NCI-H2107 (cell line): ENCODE measurements around the gene DGKI.

Experiments
- DNase-seq: peaks from one replicate; lab custom pipeline; 2025; lab: John Stamatoyannopoulos, UW

DGKI gene

DNA sequence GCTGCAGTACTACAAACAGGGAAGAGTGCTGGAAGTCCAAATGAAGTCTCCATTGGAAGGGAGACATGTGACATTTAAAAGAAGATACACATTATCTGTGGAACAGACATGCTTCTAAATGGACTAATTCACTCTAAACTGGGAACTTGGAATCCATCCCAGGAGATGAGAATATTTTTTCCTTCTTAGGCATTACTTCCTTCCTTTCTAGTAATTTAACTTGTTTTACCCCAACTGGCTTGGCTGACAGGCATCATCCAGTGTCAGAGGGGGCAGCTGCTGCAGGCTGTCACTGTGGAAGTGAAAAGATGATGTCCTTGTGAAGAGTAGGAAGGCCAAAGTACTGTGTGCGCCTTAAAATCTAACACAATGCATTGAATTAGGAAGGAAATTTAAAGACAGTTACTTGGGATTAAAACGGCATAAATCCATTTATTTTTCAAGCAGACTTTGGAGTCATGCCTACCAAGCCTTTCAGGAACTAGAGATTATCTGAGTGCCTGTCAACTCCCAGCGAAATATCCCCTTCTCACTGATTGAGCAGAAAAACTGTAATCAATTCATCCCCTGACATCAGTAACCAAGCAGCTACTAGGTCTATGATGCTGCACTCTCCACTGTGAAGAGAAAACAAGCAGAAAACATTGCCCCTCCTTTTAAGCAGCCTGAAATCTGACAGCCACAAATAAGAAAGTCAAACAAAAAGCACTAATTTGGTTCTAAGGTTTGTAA, 161.2 kb downstream of the DGKI start:
- no peak for DNase-seq

GRCh38 chr7:137684776-137685175, 162.0 kb downstream of the DGKI start:
- DNase-seq: no peak

- no peak for DNase-seq
Observed at GRCh38 chr7:137684316-137684715, 162.5 kb downstream of the DGKI start.

DNA sequence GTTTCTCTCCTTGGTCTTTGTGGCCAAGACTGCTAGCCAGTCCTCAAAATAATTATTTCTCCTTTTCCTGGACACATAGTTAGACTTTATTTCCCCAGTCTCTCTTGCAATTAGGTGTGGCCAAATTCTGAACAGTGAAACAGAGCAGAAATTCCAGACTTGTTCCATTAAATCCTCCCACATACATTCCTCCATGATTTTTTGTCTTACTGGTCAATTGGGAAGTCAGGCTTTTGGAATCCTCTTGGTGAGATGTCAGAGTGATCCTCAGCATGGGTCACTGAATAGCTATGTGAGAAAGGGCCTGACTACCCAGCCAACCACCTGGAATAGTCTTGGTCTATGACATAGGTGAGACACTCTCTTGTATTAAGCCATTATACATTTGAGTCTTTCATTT, 164.2 kb downstream of the DGKI start:
- DNase-seq: no peak

- DNase-seq: no peak
Observed at GRCh38 chr7:137681657-137682562, 164.9 kb downstream of the DGKI start.

GRCh38 chr7:137674551-137675409, 172.0 kb downstream of the DGKI start:
- DNase-seq: no peak

GRCh38 chr7:137674048-137674447, 172.7 kb downstream of the DGKI start:
- DNase-seq: no peak

DNA sequence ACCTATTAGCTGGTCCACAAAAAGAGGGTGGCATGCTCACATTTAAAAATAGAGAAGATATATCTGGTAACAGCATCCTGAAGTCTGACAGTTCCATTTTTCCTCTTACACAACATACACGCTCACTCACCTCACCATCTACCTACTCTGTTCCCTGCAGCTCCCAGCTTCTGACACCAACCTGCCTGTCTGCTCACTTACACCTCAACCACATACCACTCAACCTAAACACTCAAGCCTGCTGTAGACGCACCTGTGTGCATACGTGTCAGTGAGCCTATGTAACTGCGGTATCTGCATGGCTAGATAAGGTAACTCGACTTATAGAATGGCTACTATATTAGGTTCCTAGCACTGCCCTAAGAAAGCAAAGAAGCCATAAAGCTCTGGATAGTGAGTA, 174.9 kb downstream of the DGKI start:
- no peak for DNase-seq

DNA sequence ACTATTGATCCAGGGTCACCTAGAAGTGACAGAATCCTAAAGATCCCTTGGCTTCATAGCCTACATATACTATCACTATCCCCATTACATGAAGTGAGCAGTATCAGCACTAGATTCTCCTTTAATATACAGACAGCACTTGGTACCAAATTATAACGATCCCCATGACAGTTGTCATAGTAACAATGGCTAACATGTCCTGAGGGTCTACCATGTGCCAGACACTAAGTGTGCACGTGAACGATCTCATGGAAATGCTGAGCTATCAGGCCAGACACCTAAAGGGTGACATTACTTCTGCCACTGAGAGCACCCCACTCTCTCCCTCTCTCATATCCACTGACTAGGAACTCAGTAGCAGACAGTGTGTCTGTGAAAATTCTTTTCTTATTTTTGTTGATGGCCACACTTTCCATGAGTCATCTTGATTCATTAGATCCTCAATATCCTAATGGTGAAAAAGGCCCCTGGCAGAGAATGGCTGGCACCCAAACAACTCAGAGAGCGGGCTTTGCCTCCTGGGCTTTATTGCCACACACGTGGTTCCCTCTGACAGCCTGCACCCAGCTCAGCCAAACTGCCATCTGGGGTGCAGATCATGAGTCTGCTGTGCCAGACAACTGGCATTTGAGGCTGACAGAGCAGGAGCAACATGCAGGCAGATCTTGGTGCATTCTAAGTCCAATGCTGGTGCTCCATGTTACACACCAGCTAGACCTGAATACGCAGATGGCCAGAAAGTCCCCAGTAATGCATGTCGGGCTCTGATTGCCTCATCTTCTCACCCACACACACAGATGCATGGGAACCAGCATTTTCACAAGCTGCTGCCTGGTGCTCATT, 176.3 kb downstream of the DGKI start:
- no peak for DNase-seq

GRCh38 chr7:137669706-137670105, 177.1 kb downstream of the DGKI start:
- no peak for DNase-seq

DNA sequence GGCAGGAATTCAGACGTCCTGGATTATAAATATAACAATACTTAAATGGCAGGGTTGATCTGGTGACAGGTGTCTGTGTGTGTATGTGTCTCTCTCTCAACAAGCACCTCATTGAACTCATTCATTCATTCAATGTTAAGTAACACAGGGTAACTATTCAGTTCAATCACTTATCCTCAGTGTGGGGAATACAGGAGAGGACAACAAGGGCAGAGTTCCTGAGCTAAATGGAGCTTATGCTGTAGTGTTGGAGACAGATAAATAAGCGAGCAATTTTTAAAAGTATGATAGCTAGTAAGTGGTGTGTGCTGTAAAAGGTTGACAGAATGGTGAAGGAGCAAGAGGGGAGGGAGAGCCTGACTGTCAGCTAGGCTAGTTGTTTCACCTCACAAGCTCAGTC, 178.4 kb downstream of the DGKI start:
- no peak for DNase-seq

GRCh38 chr7:137667633-137668387, 179.0 kb downstream of the DGKI start:
- DNase-seq: no peak

- no peak for DNase-seq
Observed at GRCh38 chr7:137664846-137665245, 181.9 kb downstream of the DGKI start.

DNA sequence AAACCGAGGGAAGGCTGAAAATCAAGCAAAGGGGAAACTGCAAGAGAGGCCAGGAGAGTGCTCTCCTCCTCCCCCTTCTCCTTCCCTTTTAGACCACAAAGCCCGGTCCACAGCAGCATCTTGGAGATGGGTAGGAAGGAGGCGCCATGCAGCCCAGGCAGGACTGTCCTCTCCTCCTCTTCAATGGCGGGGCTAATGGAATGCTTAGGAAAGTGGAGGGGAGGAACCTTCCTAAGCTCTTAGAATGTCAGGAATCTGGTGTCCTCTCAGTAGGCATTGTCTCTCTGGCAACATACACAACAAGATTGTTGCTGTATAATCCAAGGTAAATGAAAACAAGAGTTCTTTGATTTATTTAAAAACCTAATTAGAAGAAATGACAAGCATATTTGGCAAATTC, 185.1 kb downstream of the DGKI start:
- no peak for DNase-seq

DNA sequence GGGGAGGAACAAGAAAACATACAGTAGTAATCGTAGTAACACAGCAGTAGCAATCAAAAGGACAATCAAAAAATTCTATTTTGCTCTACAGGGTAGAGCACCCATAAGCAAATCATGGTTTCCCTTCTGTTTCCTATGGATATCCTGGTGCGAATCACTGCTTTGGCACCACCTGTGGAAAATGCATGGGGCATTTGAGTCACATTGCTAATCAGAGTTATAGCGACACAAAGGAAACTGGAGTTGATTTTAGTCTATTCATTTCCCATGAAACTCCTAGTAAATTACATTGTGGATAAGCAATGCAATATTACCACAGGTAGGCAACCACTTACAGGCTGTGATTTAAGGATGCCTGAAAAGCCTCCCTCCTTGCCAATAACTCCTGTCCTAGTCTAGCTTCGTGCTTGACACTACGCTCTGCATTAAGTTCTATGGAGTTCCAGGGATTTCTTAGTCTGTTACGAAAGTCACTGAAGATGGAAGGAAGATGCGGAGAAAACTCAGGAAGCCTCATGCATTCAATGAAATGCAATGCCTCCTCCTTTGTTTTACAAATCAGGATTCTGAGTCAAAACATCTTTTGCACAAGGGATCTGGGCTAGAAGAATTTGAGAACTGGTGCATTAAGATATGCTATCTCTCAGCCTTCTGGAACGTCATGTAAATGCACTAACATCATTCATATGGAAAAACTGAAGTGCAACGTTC, 188.4 kb downstream of the DGKI start:
- DNase-seq: no peak

GRCh38 chr7:137657476-137658189, 189.1 kb downstream of the DGKI start:
- no peak for DNase-seq

- no peak for DNase-seq
Observed at GRCh38 chr7:137656850-137657232, 189.9 kb downstream of the DGKI start.

GRCh38 chr7:137656227-137656849, 190.4 kb downstream of the DGKI start:
- peak; percentile 85 for DNase-seq

GRCh38 chr7:137655804-137656203, 191.0 kb downstream of the DGKI start:
- DNase-seq: no peak
